Left colon (tissue), 2 donors: Measurements from ENCODE around the gene USP22. TPM values are rescaled to one million over a fixed set of nuclear protein-coding genes. Genes with fewer than 3 reads are reported as not detected.

Experiments used
- ATAC-seq: fragments of 200-7000 bp; cut with Tn5 transposase; one replicate; pipeline ENCODE4 v1.9.1; 2020; ENCODE audit warnings: mild to moderate bottlenecking, moderate library complexity
- DNase-seq, 2 donors: peaks; one replicate each; pipeline ENCODE4 v3.0.0-alpha.2; 2020
- intact Hi-C, 2 donors: fragments of 100-400 bp; cut with DNase I in 1 of 2; cut with micrococcal nuclease in 1 of 2; formaldehyde crosslinking; loops; one replicate each; pipeline versions ENCODE4 v1.11.2 to v1.14.0; 2022; cut with DNase I, micrococcal nuclease
- total RNA-seq, 2 donors: library from RNA; stranded (reverse); fragmentation: NEBNext Ultra II Directional; extraction: Animal tissue kit (Norgen Biotek cat#: 25700); gene quantifications; one replicate each; pipeline ENCODE4 v1.2.1, GENCODE V29; 2021
- donor health status: DM: no; HTN: no; CAD: no.
- donor health status: DM: yes; HTN: yes; CAD: no.

USP22 gene
- total RNA-seq, 2 donors from 2014 or later = 145 to 155 TPM

DNA sequence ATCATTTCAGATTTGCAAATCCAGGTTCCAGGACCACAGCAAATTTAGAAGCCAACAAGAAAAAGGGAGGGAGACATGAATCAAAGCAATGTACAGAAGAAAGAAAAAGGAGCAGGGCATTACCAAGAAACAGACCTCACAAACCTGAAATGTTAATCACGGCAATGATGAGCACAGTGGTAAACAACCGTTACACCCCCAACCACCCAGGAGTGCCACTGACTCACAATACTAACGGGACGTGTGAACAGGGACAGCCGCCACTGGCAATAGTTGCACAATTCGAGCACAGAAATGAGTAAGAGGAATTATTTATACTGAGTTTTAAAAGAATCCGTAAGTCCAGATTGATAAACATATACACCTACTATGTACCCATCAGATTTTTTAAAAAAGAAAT is 13.8 kb downstream of the USP22 start:
- DNase-seq (no peak), ATAC-seq (no peak)

GRCh38 chr17:21028192-21028591 is 14.6 kb downstream of the USP22 start:
- ATAC-seq = no peak
- no peak for DNase-seq
- intact Hi-C loops = no loop called here

More for the DNA sequence above, 13.8 kb downstream of the USP22 start:
- intact Hi-C loops = no loop called here

DNA sequence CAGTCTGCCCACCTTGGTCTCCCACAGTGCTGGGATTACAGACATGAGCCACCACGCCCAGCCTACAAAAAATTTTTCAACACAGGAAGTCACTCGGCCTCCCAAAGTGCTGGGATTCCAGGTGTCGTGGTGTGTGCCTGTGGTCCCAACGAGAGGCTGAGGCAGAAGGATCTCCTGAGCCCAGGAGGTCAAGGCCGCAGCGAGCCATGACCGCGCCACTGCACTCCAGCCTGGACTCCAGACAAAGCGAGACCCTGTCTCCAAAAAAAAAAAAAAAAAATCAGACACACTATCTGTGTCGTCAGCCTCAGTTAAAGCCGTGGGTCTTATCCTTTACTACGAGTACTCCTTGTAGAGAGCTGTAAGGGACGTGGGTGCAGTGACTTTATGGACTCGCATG is 15.8 kb downstream of the USP22 start:
- DNase-seq (no peak), ATAC-seq (no peak)
- intact Hi-C loops = no loop called here

- no peak for DNase-seq
- intact Hi-C loops = no loop called here
- no peak for ATAC-seq
Observed at GRCh38 chr17:21025451-21025850, 17.4 kb downstream of the USP22 start.

DNA sequence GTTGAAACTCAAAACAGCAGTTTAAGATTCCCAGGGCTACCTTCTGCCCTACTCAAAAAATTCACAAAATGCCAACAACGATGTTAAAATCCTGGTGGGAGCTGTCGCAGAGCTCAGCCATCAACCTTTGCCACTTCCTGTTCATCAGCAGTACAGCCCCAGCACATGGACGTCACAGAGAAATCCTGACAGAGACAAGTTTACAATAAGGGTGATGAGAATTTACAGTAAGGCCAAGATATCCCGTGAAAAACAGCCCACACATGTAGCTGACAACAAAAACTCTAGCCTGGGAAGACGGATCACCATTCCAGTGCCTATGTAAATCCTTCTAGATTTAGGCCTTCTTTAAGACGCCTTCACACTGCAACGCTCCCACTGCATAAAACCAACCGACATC is 18.8 kb downstream of the USP22 start:
- no peak for DNase-seq
- ATAC-seq = no peak
- intact Hi-C loops = no loop called here

GRCh38 chr17:21021208-21021803 is 21.5 kb downstream of the USP22 start:
- no peak for DNase-seq
- intact Hi-C loops = no loop called here
- no peak for ATAC-seq

- ATAC-seq = no peak
- peak in 1 of 2 donors; percentile 21 for DNase-seq
- intact Hi-C loops = no loop called here
Observed at GRCh38 chr17:21020622-21021021, 22.2 kb downstream of the USP22 start.

DNA sequence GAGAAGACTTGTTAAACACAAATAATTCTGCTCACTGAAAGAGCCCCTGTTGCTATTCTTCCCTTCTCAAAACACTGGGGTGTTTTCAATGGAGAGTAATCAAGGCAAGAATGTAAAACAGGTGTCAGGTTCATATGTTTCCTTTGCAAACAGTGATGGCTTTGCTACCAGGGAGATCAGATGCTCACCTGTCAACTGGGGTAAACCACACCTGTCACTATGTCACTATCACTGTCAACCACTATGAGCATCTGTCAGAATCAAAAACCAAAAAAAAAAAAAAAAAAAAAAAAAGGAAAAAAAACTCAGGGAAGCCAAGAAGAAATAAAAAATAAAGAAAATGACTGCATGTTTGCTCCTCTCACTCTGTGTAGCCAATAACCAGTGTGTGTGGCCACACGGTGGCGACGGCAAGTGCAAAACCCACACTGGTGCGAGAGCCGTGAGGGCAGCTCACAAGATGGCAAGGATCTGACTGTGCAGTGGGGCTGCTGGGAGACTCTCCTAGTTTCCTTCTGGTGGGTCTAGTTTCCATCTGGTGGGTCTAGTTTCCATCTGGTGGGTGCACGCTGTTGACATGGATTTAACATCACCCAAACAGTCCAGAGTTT is 22.7 kb downstream of the USP22 start:
- intact Hi-C loops = no loop called here
- ATAC-seq = peak; percentile 57
- DNase-seq = peak; percentile 36 to 54

- ATAC-seq = no peak
- intact Hi-C loops = no loop called here
- DNase-seq = peak in 1 of 2 donors; percentile 26
Observed at GRCh38 chr17:21018894-21019293, 23.9 kb downstream of the USP22 start.

DNA sequence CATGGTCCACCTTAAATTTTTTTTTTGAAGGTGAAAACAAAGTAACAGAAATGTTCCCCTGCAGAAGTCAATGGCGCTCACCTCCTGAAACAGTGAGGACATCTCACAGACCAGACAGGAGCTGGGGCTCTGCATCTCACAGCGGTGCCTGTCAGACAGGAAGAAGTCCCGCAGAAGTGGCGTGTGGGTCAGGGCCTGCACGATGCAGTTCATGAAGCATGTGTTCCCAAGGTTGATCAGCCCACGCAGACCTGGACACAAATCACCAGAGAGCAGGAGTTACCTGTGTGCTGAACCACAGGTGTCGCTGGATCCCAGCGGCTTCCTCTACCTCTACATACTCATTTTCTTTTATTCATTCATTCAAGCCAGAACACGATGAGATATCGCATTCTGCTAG is 24.9 kb downstream of the USP22 start:
- intact Hi-C loops = no loop called here
- peak in 1 of 2 donors; percentile 16 for DNase-seq
- no peak for ATAC-seq

- no peak for ATAC-seq
- intact Hi-C loops = no loop called here
- DNase-seq = peak in 1 of 2 donors; percentile 15
Observed at GRCh38 chr17:21017256-21017655, 25.6 kb downstream of the USP22 start.

GRCh38 chr17:21016826-21017225 is 26.0 kb downstream of the USP22 start:
- ATAC-seq (no peak), DNase-seq (no peak)
- intact Hi-C loops = no loop called here

DNA sequence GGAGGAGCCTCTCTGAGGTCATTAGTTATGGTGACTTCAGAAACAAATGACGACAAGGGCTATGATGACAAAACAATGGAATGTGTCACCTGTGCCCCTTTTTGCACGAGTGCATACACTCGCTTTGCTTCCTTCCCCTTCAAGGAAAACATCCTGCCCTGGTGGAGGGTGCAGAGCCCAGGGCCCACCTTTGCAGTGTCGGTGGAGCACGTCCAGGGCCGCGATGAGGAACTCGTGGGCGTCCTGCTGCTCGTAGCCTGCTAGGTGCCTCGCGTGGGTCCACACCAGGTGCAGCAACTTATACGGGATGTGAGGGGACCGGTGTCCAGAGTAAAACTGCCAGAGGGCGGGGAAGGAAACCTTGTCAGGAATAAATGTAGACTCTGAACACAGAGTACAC is 27.2 kb downstream of the USP22 start:
- intact Hi-C loops = no loop called here
- ATAC-seq (no peak), DNase-seq (peak in 1 of 2 donors; percentile 18)

DNA sequence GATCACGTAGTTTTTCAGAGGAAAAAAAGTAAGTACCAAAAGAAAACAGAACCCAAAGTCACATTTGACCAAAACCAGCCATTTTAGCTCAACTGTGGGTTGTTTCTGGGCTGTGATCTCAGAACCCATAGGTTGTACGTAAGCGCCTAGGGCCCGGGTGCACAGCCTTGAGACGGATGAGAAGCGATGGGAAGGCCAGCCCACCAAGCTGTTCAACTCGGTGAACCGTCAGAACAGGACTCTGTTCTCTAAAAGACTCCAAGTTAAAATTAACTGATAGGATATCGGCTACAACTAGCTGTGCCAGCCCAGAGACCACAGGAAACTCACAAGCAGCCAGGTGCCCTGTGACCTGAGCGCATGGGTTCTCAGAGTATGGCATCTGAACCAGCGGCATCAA is 28.3 kb downstream of the USP22 start:
- DNase-seq = no peak
- intact Hi-C loops = no loop called here
- no peak for ATAC-seq

DNA sequence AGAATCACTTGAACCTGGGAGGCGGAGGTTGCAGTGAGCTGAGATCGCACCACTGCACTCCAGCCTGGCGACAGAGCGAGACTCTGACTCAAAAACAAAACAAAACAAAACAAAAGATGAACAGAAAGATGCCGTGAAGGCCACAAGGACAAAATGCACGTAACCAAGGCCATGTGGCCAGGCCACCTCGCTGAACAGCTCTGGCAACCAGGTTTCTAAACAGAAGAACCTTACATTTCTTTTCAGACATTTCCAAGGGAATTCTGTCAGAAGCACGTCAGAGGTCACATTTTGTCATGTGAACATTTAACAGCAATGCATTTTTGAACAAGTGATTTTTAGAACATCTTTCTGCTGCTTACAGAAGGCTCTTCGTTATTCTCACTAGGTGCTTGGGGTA is 28.8 kb downstream of the USP22 start:
- no peak for DNase-seq
- intact Hi-C loops = no loop called here
- no peak for ATAC-seq

GRCh38 chr17:21012736-21013135 is 30.1 kb downstream of the USP22 start:
- intact Hi-C loops = no loop called here
- ATAC-seq = no peak
- DNase-seq = peak in 1 of 2 donors; percentile 30

DNA sequence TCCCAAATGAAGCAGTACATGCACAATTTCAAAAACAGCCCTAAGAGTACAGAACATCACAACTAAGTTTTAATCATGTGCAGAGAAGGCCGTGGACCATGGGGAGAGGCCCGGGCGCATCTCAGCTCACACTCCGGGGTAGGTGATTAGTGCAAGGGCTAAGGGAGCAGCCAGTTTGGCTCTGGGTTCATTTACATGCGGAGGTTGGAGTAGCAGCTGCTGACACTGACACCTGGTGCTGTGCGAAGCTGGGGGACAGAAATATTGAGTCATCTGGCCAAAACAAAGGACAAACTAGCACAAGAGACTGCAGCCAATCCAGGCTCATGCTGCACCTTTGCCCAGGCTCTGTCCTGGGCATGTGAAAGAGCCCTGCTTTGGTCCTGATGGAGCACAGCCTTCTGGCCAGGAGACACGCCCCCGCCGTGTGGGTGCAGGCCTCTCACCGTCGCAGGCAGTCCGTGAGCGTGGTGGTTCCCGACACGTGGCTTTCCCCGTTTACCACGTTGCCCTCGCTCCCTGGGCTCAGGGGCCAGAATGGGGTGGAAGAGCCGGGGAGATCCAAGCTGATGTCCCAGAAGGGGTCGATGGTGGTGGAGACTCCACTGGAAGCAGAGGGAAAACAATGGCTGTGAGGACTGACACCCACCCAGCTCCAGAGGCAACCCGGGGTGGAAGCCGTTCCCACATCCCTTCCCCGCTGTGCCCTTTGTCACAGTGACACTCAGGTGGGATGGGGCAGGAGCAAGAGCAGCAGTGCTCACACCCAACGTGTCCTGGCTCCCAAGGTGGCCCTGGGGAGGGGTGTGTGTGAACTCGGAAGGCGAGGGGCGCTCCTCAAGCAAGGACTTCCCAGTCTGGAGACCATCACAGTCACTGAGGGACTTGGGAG is 31.9 kb downstream of the USP22 start:
- DNase-seq = peak in 1 of 2 donors; percentile 20
- intact Hi-C loops = no loop called here
- peak; percentile 4 for ATAC-seq

DNA sequence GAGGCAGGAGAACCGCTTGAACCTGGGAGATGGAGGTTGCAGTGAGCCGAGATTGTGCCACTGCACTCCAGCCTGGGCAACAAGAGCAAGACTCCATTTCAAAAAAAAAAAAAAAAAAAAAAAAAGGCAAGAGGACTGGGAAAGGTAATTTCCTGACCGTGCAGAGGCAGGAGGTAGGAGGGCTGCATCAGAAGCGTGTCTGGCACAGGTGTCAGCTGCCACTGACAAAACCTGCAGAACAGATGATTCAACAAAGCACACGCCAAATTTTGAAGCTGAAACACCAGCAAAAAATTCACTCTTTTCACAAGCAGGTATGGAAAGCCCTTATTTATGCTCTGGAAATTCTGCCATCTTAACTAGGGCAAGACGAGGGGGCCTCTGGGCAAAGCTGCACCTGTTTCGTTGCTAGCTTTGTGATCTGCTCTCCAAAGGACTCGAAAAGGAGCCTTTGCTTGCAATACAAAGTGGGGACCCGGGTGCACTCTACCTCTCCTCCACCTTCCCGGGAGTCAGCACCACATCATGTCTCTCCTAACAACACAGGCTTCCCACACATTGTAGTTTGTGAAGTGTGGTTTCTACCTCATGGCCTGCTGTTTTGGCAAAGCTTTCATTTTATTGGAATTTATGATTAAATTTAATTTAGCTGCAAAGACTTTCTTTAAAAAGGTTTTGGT is 33.7 kb downstream of the USP22 start:
- intact Hi-C loops = no loop called here
- DNase-seq (no peak), ATAC-seq (no peak)

- ATAC-seq (no peak), DNase-seq (no peak)
Observed at GRCh38 chr17:21008160-21008915, 34.5 kb downstream of the USP22 start.

More at GRCh38 chr17:21008160-21008915, 34.5 kb downstream of the USP22 start:
- intact Hi-C loops = no loop called here
